Measurements from ENCODE around the gene AIFM2.
"Not testable (repeated sequence)": the region's sequence is repeated elsewhere in the genome, so short reads cannot be mapped to it uniquely, and the experiment has no call there.

The AIFM2 gene

DNA sequence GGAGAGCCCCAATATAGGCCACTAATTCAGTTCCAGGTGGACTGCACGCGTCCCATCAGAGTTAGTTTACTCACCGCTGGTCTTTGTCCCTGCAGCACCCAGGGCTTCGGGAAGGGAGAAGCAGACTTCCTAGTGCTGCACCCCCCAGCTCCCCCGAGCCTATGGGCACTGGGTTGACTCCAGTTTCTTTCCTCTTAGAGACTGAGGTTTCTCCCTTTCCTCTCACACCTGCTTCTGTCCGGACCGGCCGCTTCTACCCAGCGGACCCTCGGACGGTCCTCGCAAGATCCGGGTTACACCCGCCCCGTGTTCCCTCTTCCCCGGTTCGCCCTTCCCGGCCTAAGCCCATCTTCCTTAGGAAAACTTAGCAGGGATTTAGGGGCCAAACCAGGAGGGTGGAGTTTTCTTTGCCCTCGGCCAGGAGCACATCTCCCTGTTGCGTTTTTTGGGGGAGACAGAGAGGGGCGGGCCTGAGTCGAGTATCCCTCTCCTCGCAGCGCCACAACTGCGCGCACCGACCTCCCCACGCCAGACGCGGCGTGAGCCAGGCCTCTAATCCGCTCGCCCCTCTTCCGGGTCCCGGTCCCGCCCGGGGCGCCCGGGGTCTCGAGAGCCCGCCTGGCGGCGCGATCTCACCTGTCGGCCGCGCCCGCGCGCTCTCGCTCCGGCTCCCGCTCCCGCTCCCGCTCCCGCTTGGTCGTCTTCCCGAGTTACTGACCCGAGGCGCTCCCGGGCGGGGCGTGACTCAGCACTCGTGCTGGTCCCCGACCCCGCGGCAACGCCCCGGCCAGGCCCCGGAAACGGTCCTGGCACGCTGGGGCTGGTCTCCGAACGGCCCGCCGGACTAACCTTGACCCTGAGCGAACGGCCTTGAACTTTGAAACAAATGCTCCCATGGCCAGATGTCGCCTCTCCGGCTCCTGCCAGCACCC, at the start of gene AIFM2:
AIFM2 (minus strand) TSS at position 728 of the 932 bp plus-strand sequence. CDS start 8,741 bp downstream, outside the sequence.
- H3K36me3 ChIP-seq (ENCODE audit: control insufficient read depth, insufficient read depth, low read length), result no peaks in the 10 kb centered on the region
- no CpG with 5 or more reads among the region's 80 CpGs for WGBS (ENCODE audit: insufficient coverage, insufficient read length)
- H3K27me3 ChIP-seq (ENCODE audit: control insufficient read depth, insufficient read depth, low read length), result peaks cover 3% of the 10 kb centered on the region; the same call in 1 of the 2 replicates
- H3K4me3 ChIP-seq (ENCODE audit: low read length), result peak within 1 kb of the TSS; percentile 57; the same call in 1 of the 2 replicates
- H3K9me3 ChIP-seq (ENCODE audit: control insufficient read depth, insufficient read depth, low read length), result no peaks in the 10 kb centered on the region
- H3K27ac ChIP-seq (ENCODE audit: low read length), result no peak within 1 kb of the TSS
- no peaks in the 10 kb centered on the region for H3K4me1 ChIP-seq (ENCODE audit: control insufficient read depth, insufficient read depth, low read length)
- no peak for DNase-seq (ENCODE audit: low read depth, low spot score)

DNA sequence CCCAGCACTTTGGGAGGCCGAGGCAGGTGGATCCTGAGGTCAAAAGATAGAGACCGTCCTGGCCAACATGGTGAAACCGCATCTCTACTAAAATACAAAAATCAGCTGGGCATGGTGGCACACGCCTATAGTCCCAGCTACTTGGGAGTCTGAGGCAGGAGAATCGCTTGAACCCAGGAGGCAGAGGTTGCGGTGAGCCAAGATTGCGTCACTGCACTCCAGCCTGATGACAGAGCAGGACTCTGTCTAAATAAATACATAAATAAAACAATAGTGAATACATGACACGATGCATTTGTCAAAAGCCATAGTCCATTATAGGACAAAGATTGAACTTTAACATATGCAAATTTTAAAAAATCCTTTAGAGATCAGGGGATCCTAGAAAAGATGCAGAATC, 46.6 kb upstream of the AIFM2 start:
- not testable (repeated sequence) for H3K27me3 ChIP-seq (ENCODE audit: control insufficient read depth, insufficient read depth, low read length); H3K4me3 ChIP-seq (ENCODE audit: low read length); H3K27ac ChIP-seq (ENCODE audit: low read length); H3K36me3 ChIP-seq (ENCODE audit: control insufficient read depth, insufficient read depth, low read length); DNase-seq (ENCODE audit: low read depth, low spot score); H3K4me1 ChIP-seq (ENCODE audit: control insufficient read depth, insufficient read depth, low read length); H3K9me3 ChIP-seq (ENCODE audit: control insufficient read depth, insufficient read depth, low read length)
- no CpG with 5 or more reads among the region's 8 CpGs for WGBS (ENCODE audit: insufficient coverage, insufficient read length)

DNA sequence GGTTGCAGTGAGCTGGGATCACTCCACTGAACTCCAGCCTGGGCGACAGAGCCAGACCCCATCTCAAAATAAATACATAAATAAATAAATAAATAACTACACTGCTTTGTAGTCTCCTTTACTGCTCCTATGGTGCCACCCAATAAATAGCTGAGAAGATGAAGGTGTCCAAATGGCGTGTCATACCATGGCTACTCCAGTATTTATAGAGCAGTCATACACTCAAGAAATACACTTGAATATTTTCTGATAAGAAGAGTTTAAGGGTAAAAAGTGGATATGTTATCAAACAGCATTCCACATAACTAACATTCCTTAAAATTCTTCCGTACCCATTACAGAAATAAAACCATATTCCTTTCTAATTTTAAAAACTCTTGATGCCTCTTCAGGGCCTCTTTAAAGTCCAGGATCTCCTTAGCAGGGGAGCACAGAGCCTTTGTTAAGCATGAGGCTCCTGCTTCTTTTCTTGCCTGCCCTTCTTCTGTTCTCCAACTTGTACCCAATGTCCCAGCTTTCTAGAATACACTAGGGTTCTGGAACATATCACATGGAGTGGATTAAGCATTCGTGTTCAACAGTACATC, 45.6 kb upstream of the AIFM2 start:
- 100% methylated on average over 1 of the region's 4 CpGs for WGBS (ENCODE audit: insufficient coverage, insufficient read length)
- no peak overlapping the region for H3K27ac ChIP-seq (ENCODE audit: low read length)
- H3K4me3 ChIP-seq (ENCODE audit: low read length), result no peak overlapping the region
- no peaks in the 10 kb centered on the region for H3K27me3 ChIP-seq (ENCODE audit: control insufficient read depth, insufficient read depth, low read length)
- H3K4me1 ChIP-seq (ENCODE audit: control insufficient read depth, insufficient read depth, low read length), result no peaks in the 10 kb centered on the region
- no peaks in the 10 kb centered on the region for H3K36me3 ChIP-seq (ENCODE audit: control insufficient read depth, insufficient read depth, low read length)
- no peaks in the 10 kb centered on the region for H3K9me3 ChIP-seq (ENCODE audit: control insufficient read depth, insufficient read depth, low read length)
- no peak for DNase-seq (ENCODE audit: low read depth, low spot score)

DNA sequence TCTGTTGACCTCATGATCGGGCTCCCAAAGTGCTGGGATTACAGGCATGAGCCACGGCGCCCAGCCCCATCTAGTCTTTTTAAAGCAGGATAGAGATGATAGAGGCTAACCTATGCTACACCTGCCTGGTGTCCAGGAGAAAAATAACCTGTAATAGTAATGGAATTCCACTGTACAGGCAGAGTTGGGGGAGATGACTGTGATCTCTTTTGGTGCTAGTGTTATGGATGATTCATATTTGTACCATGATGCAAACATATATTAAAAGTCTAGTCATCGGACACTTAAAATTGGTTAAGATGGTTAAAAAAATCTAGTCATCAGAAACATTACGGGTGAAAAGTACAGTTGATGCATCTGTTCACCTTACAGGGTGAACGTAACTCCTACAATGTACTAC, 43.8 kb upstream of the AIFM2 start:
- H3K9me3 ChIP-seq (ENCODE audit: control insufficient read depth, insufficient read depth, low read length), result no peaks in the 10 kb centered on the region
- no peak for DNase-seq (ENCODE audit: low read depth, low spot score)
- H3K4me3 ChIP-seq (ENCODE audit: low read length), result no peak overlapping the region
- no peaks in the 10 kb centered on the region for H3K36me3 ChIP-seq (ENCODE audit: control insufficient read depth, insufficient read depth, low read length)
- no peak overlapping the region for H3K27ac ChIP-seq (ENCODE audit: low read length)
- WGBS (ENCODE audit: insufficient coverage, insufficient read length), result no CpG with 5 or more reads among the region's 6 CpGs
- no peaks in the 10 kb centered on the region for H3K4me1 ChIP-seq (ENCODE audit: control insufficient read depth, insufficient read depth, low read length)
- no peaks in the 10 kb centered on the region for H3K27me3 ChIP-seq (ENCODE audit: control insufficient read depth, insufficient read depth, low read length)

DNA sequence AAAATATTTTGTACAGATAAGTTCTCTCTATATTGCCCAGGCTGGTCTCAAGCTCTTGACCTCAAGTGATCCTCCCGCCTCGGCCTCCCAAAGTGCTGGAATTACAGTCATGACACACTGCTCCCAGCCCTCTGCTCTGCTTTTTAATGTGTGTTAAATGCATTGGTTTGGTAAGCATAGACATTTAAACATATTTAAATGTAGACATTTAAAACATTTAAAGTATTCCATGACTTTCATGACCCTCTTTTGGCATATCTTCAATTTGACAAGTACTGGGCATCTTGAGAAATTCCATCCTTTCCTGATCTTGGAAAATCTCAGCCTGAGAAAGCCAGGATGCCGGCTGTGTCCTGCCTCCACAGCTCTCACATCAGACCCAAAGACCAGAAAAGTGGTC, 42.9 kb upstream of the AIFM2 start:
- no CpG with 5 or more reads among the region's 3 CpGs for WGBS (ENCODE audit: insufficient coverage, insufficient read length)
- Histone ChIP-seq H3K9me3 (ENCODE audit: control insufficient read depth, insufficient read depth, low read length) (no peaks in the 10 kb centered on the region), H3K4me1 (ENCODE audit: control insufficient read depth, insufficient read depth, low read length) (no peaks in the 10 kb centered on the region), H3K4me3 (ENCODE audit: low read length) (no peak overlapping the region), H3K27ac (ENCODE audit: low read length) (no peak overlapping the region), H3K27me3 (ENCODE audit: control insufficient read depth, insufficient read depth, low read length) (no peaks in the 10 kb centered on the region), H3K36me3 (ENCODE audit: control insufficient read depth, insufficient read depth, low read length) (no peaks in the 10 kb centered on the region)
- no peak for DNase-seq (ENCODE audit: low read depth, low spot score)

DNA sequence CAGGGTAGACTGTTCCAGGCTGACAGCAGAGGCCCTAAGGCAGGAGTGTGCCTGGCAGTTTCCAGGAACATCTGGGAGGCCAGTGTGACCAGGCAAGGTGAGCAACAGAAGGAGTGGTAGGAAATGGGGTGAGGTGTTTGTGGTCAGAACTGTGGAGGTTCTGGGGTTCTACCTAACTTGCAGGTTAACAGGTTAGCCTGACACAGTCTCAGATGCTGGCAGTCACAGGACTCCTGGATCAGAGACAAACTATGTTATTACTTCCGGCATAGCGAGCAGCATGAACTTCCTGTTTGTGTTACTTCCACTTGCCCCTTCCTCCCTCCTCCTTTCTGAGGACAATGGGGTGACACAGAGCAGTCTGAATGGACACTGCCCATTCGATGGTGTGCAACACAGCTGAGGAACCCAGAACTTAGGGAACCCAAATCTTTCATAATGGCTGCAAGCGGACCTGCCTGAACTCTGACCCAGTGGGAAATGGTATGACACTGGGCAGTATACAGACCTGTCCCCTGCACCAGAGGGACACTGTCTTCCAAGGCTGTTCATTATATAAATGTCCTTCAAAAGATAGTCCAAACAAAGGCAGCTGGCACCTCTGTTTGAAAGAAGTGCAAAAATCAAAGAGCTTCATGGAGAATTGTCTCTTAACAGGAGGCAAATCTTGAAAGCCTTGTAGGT, 41.6 kb upstream of the AIFM2 start:
- no peaks in the 10 kb centered on the region for H3K9me3 ChIP-seq (ENCODE audit: control insufficient read depth, insufficient read depth, low read length)
- H3K4me3 ChIP-seq (ENCODE audit: low read length), result no peak overlapping the region
- H3K36me3 ChIP-seq (ENCODE audit: control insufficient read depth, insufficient read depth, low read length), result no peaks in the 10 kb centered on the region
- no CpG with 5 or more reads among the region's 4 CpGs for WGBS (ENCODE audit: insufficient coverage, insufficient read length)
- no peaks in the 10 kb centered on the region for H3K27me3 ChIP-seq (ENCODE audit: control insufficient read depth, insufficient read depth, low read length)
- no peaks in the 10 kb centered on the region for H3K4me1 ChIP-seq (ENCODE audit: control insufficient read depth, insufficient read depth, low read length)
- no peak overlapping the region for H3K27ac ChIP-seq (ENCODE audit: low read length)
- no peak for DNase-seq (ENCODE audit: low read depth, low spot score)

DNA sequence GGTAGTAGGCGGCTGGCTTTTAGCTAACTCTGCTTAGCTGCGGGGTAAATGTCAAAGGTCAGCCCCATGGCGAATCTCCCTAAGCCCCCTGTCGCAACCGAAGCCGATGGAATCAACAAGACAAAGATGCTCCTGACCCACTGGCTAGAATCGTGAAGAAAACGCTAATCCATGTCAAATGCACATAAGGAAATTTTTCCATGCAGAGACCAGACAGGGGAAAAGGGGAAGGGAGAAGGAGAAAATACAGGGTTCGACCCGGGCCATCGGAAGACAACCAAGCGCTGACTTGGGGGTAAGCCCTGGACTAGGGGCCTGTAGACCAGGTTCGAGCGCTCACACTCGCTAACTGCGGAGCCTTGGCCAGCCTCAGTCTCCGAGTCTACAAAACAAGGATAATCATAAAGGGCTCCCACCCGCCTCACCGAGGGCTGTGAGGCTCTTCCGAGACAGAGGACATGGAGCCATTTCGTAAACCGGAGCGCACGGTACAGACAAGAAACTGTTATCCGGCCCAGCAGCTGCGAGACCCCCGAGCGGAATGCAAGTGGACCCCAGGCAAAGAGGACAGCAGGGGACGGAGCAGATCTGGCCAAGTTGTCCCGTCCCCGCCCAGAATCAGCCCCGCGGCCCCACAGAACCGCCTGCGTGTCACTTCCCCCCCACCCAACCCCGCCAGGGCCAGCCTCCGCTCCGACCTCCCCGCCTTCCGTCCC, 37.2 kb upstream of the AIFM2 start:
- Histone ChIP-seq H3K4me3 (ENCODE audit: low read length) (peak overlapping the region; percentile 97), H3K4me1 (ENCODE audit: control insufficient read depth, insufficient read depth, low read length) (no peaks in the 10 kb centered on the region), H3K36me3 (ENCODE audit: control insufficient read depth, insufficient read depth, low read length) (no peaks in the 10 kb centered on the region), H3K27ac (ENCODE audit: low read length) (no peak overlapping the region), H3K27me3 (ENCODE audit: control insufficient read depth, insufficient read depth, low read length) (no peaks in the 10 kb centered on the region), H3K9me3 (ENCODE audit: control insufficient read depth, insufficient read depth, low read length) (no peaks in the 10 kb centered on the region)
- no CpG with 5 or more reads among the region's 40 CpGs for WGBS (ENCODE audit: insufficient coverage, insufficient read length)
- no peak for DNase-seq (ENCODE audit: low read depth, low spot score)

DNA sequence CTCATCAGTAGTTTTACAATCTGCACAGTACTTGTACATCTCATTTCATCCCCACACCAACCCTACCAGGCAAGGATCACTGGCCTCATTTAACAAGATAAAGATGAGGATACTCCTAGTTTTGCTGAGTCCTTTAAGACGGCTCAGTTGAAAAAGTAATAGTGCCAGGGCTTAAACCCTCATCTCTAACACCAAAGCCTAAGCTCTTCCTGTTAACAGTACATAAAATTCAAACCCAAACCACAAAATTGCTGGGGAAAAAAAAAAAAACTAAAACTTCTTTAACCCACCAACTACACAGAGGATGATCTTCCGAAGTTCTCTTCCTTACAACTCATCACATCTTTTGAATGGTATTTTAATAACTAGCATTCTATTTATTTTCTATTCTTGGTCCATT, 36.4 kb upstream of the AIFM2 start:
- no peak for DNase-seq (ENCODE audit: low read depth, low spot score)
- Histone ChIP-seq H3K27ac (ENCODE audit: low read length) (no peak overlapping the region), H3K9me3 (ENCODE audit: control insufficient read depth, insufficient read depth, low read length) (no peaks in the 10 kb centered on the region), H3K4me1 (ENCODE audit: control insufficient read depth, insufficient read depth, low read length) (no peaks in the 10 kb centered on the region), H3K4me3 (ENCODE audit: low read length) (no peak overlapping the region), H3K27me3 (ENCODE audit: control insufficient read depth, insufficient read depth, low read length) (no peaks in the 10 kb centered on the region), H3K36me3 (ENCODE audit: control insufficient read depth, insufficient read depth, low read length) (no peaks in the 10 kb centered on the region; the same call in 1 of the 2 replicates)
- WGBS (ENCODE audit: insufficient coverage, insufficient read length), result no CpG with 5 or more reads among the region's 2 CpGs

DNA sequence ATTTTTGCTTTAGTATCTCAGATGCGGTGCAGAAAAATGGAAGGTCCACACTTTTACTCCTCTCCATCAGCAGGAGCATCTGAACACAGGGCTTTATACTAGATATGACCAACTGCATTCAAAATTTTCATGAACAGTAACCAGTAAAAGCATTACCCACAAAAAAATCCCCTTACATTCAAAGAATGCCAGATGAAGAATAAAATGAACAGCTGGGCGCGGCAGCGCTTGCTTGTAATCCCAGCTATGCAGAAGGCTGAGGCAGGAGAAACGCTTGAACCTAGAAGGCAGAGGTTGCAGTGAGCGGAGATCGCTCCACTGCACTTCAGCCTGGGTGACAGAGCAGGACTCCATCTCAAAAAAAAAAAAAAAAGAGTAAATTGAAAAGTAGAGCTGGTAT, 34.6 kb upstream of the AIFM2 start:
- DNase-seq (ENCODE audit: low read depth, low spot score), result no peak
- no peaks in the 10 kb centered on the region for H3K9me3 ChIP-seq (ENCODE audit: control insufficient read depth, insufficient read depth, low read length)
- H3K27me3 ChIP-seq (ENCODE audit: control insufficient read depth, insufficient read depth, low read length), result no peaks in the 10 kb centered on the region
- H3K27ac ChIP-seq (ENCODE audit: low read length), result no peak overlapping the region
- WGBS (ENCODE audit: insufficient coverage, insufficient read length), result no CpG with 5 or more reads among the region's 7 CpGs
- H3K36me3 ChIP-seq (ENCODE audit: control insufficient read depth, insufficient read depth, low read length), result no peaks in the 10 kb centered on the region; the same call in 1 of the 2 replicates
- no peaks in the 10 kb centered on the region for H3K4me1 ChIP-seq (ENCODE audit: control insufficient read depth, insufficient read depth, low read length)
- H3K4me3 ChIP-seq (ENCODE audit: low read length), result no peak overlapping the region

DNA sequence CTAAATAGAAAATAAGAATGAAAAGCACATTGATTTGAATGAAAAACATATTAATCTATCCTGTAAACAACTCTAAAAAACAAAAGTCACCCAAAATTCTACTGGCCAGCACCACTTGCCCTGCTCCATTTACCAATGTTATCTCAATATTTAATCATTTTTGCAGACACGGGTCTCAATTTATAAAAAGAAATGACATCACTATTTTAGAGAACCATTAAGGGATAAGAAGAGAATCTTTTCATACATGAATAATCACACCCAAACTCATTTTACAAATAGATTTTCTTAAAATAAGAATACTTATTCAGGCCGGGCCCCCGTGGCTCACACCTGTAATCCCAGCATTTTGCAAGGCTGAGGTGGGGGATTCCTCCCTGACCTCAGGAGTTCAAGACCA, 33.8 kb upstream of the AIFM2 start:
- no peaks in the 10 kb centered on the region; the same call in 1 of the 2 replicates for H3K36me3 ChIP-seq (ENCODE audit: control insufficient read depth, insufficient read depth, low read length)
- no peaks in the 10 kb centered on the region for H3K9me3 ChIP-seq (ENCODE audit: control insufficient read depth, insufficient read depth, low read length)
- H3K27ac ChIP-seq (ENCODE audit: low read length), result no peak overlapping the region
- WGBS (ENCODE audit: insufficient coverage, insufficient read length), result no CpG with 5 or more reads among the region's 3 CpGs
- no peak for DNase-seq (ENCODE audit: low read depth, low spot score)
- H3K27me3 ChIP-seq (ENCODE audit: control insufficient read depth, insufficient read depth, low read length), result no peaks in the 10 kb centered on the region
- H3K4me3 ChIP-seq (ENCODE audit: low read length), result no peak overlapping the region
- no peaks in the 10 kb centered on the region for H3K4me1 ChIP-seq (ENCODE audit: control insufficient read depth, insufficient read depth, low read length)

All from iPS DF 6.9 (cell line).